ENCODE measurements around the gene IFT88. TPM values are rescaled to one million over a fixed set of nuclear protein-coding genes. Genes with fewer than 3 reads are reported as not detected.
A peak's percentile ranks its signal among the peaks of the same experiment; 100 is the strongest.

Gene IFT88
- total RNA-seq, 2 donors from 2014 or later: 1.6 to 4.1 TPM

DNA sequence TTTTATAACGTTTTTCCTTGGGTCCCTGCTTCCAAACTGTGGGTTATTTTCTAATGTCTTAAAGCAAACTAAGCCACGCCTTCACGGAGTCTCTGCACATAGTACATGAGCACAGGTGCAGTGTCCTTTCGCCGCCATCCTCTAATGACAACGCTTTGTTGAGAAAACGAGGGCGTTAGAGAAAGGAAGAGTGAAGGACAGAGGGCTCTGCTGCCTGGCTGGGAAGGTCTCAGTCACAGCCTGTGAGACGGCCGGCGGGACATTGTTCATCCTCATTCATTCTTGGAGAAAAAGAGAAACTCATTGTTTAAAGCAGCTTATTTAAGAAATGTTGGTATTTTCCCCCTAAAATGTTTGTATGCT is 146.0 kb downstream of the IFT88 start:
- no peak overlapping the region for H3K27ac Mint-ChIP-seq
- no peaks in the 10 kb centered on the region for H3K9me3 Mint-ChIP-seq
- no peaks in the 10 kb centered on the region for H3K36me3 Mint-ChIP-seq
- DNase-seq (ENCODE audit: low spot score in 2 of 2) (no peak), ATAC-seq (no peak)

DNA sequence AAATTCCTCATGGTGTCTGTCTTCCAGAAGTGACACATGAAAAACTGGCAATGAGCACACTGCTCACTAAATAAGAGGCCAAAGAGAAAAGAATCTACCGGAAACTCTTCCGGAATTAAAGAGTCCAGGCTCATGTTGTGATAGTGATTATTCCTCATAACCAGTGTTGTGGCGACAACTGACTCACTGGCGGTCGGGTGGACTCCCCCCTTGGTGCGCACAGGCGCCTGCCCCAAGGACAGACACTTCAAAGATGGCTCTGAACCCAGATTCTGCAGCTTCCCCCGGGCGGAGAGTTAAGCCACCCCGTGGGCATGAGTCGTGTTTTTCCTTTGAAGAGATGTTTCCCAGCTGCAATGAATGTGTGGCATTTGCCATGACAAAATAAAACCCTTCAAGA is 146.8 kb downstream of the IFT88 start:
- DNase-seq (ENCODE audit: low spot score in 2 of 2): no peak
- no peak overlapping the region for H3K27ac Mint-ChIP-seq
- H3K36me3 Mint-ChIP-seq: no peaks in the 10 kb centered on the region
- peak in 1 of 2 donors; percentile 28 for ATAC-seq
- H3K9me3 Mint-ChIP-seq: no peaks in the 10 kb centered on the region

DNA sequence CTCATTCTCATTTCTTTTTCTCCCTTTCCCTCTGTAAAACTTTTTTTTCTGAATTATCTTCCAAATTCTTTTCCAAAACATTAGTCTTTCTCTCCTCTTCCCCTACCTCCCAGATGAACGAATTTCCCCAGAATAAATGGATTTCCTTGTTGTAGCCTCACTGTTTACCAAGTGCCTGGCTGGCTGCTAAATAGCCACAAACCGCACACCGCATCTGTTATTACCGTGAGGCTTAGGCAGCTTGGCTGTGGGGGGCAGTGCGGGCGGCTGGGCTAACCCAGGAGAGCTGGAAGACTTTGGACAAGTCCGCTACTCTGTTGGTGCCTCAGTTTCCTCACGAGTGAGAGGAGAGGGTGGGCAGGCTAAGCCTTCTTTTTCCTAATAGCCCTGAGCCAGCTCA is 147.2 kb downstream of the IFT88 start:
- Mint-ChIP-seq H3K27ac (no peak overlapping the region), H3K36me3 (no peaks in the 10 kb centered on the region)

DNA sequence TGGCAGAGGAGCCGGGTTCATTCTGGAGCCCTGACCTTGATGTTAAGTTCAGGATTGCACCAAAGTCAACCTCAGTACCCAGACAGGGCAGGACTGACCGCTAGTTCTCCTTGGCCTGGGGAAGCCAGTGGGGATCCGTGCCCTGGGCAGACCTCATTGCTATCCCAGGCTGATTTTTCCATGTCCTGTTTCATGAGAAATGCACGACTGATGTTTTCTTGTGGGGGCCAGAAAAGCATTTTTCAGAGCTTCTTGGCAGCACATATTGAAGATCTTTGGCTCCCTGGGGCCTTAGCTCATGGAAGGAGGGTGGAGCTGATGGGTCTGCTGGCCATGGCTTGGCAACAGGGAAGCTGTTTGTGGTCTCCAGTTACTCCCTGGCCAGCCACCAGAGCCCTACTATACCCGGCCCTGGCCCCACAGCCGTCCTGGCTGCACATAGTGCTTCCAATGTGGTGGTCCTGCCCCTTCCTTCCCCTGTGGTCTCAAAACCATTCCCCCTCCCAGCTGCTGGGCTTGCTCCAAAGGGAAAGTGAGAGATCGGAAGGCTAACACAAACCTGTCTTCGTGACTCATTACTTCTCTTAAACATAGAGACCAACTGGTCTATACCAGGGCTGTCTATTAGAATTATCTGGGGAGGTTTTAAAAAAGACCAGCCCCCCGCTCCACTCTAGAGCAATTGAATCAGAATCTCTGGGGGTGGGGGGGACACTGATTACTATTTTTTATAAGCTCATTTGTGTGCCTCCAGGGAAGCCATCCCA is 147.8 kb downstream of the IFT88 start:
- DNase-seq (ENCODE audit: low spot score in 2 of 2) (no peak), ATAC-seq (no peak)
- no peaks in the 10 kb centered on the region for H3K9me3 Mint-ChIP-seq
- H3K36me3 Mint-ChIP-seq: no peaks in the 10 kb centered on the region
- no peak overlapping the region for H3K27ac Mint-ChIP-seq

More for the DNA sequence above, 147.2 kb downstream of the IFT88 start:
- ATAC-seq (no peak), DNase-seq (ENCODE audit: low spot score in 2 of 2) (no peak)
- no peaks in the 10 kb centered on the region for H3K9me3 Mint-ChIP-seq

DNA sequence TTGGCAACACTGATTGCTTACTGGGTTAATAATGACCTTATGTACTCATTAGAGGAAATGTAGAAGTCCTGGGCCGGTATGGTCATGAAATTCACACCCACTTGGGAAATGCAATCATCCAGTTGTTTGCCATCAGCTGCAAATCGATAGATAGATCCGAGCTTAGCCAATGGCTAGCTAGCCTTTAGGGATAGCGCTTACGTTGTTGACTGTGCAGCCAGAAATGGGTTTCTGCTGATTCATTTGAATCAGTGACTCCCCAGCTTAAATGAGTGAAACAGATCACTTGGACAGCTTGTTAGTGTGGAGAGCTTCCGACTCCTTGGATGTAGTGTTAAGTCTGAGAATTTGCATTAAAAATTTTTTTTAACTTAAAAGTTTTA is 148.4 kb downstream of the IFT88 start:
- no peaks in the 10 kb centered on the region for H3K9me3 Mint-ChIP-seq
- no peak overlapping the region for H3K27ac Mint-ChIP-seq
- ATAC-seq (no peak), DNase-seq (ENCODE audit: low spot score in 2 of 2) (no peak)
- no peaks in the 10 kb centered on the region for H3K36me3 Mint-ChIP-seq

DNA sequence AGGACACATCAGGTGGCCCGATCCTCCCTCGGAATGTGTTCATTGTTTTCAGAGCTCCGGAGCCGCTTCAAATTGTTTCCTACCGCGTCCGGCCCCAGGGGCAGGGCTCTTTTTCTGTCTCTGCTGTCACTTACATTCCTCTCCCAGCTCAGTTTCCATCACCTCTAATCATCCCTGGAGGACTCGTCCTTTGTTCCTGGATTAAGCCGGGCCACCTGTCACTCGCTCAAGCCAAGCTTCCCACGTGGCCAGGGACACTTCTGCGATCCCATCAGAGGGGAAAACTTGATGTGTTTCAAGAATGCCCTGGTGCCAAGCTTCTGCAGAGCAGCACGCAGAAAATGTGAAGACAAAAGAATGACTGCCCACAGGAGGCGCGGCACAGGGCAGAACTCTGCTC is 150.0 kb downstream of the IFT88 start:
- DNase-seq (ENCODE audit: low spot score in 2 of 2) (no peak), ATAC-seq (no peak)
- Mint-ChIP-seq H3K27ac (no peak overlapping the region), H3K9me3 (no peaks in the 10 kb centered on the region), H3K36me3 (no peaks in the 10 kb centered on the region)

DNA sequence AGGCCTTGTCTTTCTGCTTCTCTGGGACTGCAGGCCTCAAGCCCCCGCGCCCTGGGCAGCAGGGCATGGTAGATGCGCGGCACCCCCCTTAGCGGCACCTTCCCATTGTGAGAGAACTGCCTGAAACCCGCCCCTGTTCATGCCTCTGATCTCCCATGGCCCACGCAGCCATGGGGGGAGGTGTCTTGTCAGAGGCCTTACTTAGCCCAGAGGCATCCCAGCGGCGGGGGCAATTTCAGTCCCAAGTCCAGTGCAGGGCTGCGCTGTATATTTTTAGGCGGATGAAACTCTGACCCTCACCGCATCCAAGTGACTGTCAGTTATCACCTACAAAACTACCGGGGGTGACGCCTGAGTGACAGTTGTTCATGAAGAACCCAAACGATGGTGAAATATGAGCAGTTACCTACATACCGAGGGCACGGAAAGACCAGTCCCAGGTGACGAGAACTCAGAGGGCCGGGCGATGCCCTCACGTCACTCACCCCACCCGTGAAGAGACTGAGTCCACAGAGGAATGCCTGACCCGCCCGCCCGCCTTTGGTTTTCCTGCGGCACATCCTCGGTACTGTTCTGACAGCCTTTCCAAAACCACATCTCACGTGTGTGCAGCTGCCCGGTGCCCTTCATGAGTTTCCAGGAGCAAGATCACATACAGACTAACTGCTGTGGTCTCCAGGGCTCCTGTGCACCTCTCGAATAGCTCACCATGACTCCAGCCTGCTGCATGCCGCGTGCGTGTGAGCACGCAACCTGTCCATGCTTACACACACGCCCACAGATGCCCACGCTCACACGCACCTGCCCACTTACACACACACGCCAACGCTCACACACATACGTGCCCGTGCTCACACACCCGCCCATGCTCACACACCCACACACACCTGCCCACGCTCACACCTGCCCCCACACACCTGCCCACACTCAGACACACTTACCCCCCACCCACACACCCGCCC is 150.9 kb downstream of the IFT88 start:
- no peak for ATAC-seq
- H3K27ac Mint-ChIP-seq: no peak overlapping the region
- no peaks in the 10 kb centered on the region for H3K9me3 Mint-ChIP-seq
- no peak for DNase-seq (ENCODE audit: low spot score in 2 of 2)
- no peaks in the 10 kb centered on the region for H3K36me3 Mint-ChIP-seq

DNA sequence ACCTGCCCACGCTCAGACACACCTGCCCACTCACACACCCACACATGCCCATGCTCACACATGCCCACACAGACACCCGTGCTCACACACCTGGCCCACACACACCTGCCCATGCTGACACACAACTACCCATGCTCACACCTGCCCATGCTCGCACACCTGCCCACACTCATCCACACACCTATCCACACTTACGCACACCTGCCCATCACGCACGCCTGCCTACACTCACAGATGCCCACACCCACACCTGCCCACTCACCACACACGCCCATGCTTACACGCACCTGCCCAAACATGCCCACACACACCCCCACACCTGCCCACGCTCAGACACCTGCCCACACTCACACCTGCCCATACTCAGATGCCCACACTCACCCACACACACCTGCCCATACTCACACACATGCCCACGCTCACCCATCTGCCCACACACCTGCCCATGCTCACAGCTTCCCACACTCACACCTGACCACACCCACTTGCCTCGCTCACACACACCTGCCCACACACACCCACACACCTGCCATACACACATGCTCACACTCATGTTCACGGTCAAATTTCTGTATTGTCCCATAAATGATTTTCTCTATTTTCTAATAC is 152.1 kb downstream of the IFT88 start:
- DNase-seq (ENCODE audit: low spot score in 2 of 2) (no peak), ATAC-seq (no peak)
- Mint-ChIP-seq H3K36me3 (no peaks in the 10 kb centered on the region), H3K27ac (no peak overlapping the region), H3K9me3 (no peaks in the 10 kb centered on the region)

DNA sequence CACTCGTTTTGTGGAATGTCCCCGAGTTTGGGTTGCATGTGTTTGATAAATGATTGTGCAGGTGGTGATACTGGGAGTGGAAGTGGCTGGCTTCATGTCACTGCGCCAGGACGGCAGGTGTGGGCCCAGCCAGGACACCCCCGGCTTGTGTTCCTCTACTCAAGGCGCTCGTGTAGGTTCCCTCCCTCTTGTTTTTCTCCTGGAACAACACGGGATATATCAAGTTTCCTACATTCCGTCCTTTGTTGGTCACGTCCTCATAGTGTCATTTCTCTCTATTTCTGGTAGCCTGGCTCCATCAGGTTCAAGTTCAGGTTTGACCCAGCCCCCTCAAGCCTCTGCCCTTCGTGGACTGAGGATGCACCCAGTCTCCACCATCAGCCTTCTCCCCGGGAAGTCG is 152.8 kb downstream of the IFT88 start:
- ATAC-seq (no peak), DNase-seq (ENCODE audit: low spot score in 2 of 2) (no peak)
- Mint-ChIP-seq H3K27ac (no peak overlapping the region), H3K36me3 (no peaks in the 10 kb centered on the region), H3K9me3 (no peaks in the 10 kb centered on the region)

DNA sequence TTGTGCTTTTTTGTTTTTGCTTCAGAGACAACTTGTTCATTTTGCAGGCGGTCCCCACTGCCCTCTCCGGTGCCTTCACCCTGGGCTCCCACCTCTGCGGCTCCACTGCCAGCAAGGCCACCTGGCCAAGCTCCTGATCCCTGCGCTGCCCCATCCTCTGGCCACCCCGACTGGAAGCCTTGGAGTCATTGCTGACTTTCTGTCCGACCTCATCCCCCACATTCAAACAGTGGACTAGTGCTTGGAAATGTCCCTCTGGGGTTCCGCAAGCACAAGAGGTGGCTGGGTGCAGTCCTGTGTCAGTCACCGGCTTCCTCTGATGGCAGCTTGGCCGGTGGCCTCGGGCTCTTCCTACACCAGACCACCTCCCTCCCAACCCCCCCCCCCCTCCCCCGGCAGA is 153.5 kb downstream of the IFT88 start:
- ATAC-seq: no peak
- no peak for DNase-seq (ENCODE audit: low spot score in 2 of 2)
- Mint-ChIP-seq H3K27ac (no peak overlapping the region), H3K36me3 (no peaks in the 10 kb centered on the region), H3K9me3 (no peaks in the 10 kb centered on the region)

DNA sequence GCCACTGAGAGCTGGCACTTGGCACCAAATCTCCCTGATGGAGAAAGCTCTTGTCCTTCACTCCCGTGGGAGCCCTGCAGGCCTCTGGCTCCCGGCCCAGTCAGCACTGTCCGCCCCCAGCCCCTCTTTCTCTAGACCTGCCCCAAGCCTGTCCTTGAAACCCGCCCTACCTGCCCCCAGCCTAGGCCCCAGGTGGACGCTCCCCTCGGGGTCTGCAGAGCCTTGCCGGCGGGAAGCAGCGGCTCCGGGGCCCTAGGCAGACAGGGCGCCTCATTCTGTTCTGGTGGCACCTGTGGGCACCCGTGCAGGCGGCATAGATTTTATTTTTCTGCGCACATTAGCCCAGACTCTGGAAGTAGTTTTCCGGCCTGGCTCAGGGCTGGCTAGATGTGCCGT is 154.1 kb downstream of the IFT88 start:
- no peaks in the 10 kb centered on the region for H3K9me3 Mint-ChIP-seq
- DNase-seq (ENCODE audit: low spot score in 2 of 2) (no peak), ATAC-seq (no peak)
- H3K36me3 Mint-ChIP-seq: no peaks in the 10 kb centered on the region
- no peak overlapping the region for H3K27ac Mint-ChIP-seq

DNA sequence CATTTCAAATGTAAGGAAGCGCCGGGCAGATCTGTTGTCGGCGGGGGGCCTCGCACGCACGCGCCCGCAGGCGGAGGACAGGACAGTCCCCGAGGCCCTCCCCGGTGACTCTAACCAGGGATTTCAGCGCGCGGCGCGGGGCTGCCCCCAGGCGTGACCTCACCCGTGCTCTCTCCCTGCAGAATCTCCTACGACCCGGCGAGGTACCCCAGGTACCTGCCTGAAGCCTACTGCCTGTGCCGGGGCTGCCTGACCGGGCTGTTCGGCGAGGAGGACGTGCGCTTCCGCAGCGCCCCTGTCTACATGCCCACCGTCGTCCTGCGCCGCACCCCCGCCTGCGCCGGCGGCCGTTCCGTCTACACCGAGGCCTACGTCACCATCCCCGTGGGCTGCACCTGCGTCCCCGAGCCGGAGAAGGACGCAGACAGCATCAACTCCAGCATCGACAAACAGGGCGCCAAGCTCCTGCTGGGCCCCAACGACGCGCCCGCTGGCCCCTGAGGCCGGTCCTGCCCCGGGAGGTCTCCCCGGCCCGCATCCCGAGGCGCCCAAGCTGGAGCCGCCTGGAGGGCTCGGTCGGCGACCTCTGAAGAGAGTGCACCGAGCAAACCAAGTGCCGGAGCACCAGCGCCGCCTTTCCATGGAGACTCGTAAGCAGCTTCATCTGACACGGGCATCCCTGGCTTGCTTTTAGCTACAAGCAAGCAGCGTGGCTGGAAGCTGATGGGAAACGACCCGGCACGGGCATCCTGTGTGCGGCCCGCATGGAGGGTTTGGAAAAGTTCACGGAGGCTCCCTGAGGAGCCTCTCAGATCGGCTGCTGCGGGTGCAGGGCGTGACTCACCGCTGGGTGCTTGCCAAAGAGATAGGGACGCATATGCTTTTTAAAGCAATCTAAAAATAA is 154.7 kb downstream of the IFT88 start:
- Mint-ChIP-seq H3K27ac (no peak overlapping the region), H3K36me3 (no peaks in the 10 kb centered on the region), H3K9me3 (no peaks in the 10 kb centered on the region)
- DNase-seq (ENCODE audit: low spot score in 2 of 2): no peak
- peak; percentile 43 to 59 for ATAC-seq

DNA sequence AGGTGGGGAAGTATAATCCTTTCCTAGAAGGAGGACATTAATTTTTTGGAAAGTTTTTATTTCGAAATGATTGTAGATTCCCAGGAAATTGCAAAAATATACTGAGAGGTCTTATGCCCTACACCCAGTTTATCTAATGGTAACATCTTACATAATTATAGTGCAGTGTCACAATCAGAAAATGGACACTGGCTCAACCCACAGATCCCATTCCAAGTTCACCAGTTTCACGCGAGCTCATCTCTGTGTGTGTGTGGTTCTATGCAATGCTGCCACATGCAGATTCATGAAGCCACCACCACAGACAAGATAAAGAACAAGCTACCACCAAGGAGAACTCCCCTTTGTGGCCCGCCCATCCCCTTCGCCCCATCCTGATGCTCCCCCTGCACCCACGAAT is 160.9 kb downstream of the IFT88 start:
- ATAC-seq (no peak), DNase-seq (ENCODE audit: low spot score in 2 of 2) (no peak)
- Mint-ChIP-seq H3K9me3 (no peaks in the 10 kb centered on the region), H3K36me3 (peaks cover 7 to 11% of the 10 kb centered on the region in 2 donors), H3K27ac (no peak overlapping the region)

DNA sequence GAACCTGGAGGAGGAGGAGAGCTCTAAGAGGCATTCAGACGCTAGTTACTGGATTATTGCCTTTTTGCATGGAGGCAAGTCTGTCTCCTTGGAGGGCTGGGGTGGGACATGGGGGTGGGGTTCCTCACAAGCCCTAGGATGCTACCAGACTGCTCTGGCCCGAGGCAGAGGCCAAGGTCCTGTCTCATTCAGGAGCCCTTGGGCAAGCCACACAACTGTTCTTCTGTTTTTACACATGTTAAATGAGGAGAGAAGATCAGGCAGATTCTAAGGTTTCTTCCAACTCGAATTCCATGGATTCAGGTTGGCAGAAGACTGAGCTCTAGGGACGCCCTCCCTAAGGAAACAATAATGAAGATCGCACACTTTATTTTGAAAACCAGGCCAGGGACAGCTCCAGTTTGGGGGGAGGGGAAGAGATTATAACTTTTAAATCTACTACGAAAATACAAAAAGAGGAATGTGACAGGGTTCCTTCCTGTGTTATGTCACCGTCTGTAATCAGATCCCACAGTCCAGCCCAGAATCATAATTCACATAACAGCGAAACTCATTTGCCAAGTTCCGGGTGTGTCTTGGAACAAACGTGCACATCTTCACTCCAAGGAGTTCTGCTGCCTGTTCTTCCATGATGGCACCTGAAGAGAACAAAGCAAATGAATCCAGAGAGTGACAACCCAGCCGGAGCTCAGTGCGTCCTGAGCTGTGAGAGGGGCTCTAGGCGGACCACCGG is 161.8 kb downstream of the IFT88 start:
- no peaks in the 10 kb centered on the region for H3K9me3 Mint-ChIP-seq
- no peak for ATAC-seq
- H3K36me3 Mint-ChIP-seq: peaks cover 7 to 11% of the 10 kb centered on the region in 2 donors
- no peak overlapping the region for H3K27ac Mint-ChIP-seq
- no peak for DNase-seq (ENCODE audit: low spot score in 2 of 2)

DNA sequence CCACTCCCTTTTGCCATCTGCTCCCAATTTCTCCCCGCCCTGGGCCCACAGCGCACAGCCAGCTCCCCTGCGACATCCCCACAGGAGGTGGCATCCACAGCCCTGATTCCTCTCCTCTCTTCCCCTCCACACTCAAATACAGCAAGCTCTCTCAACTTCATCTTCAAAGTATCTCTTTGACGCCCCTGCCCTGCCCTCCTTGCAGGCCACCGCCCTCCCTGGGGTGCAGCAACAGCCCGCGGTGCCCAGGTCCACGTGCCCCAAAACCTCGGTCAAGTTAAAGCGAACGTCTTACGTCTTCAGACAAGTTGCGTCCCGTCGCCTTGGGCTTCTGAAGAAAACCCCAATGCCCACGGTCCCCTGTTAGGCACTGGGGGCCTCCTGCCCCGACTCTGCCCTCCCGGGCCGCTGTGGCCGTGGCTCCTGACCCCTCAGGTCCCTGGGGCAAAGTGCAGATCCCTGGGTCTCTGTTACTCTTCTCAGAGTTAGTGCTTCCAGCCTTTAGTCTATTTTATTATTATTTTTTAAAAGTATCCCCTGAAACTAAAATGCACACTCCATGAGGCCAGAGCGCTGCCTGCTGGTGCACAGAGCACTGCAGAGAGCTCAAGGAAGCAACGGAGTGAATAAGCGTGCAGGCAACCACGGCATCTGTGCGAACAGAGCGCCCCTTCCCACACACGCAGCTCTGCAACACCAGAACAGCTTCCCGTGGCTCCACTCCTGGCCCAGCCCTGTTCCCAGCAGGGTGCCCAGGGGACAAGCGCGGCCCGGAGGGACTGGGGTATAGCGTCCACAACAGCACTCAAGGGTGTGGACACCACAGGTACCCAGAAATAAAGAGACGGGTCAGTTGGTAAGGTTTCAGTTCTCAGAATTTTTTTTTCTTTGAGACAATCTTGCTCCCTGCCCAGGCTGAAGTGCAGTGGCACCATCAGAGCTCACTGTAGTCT is 163.0 kb downstream of the IFT88 start:
- no peak for DNase-seq (ENCODE audit: low spot score in 2 of 2)
- no peak for ATAC-seq
- peaks cover 9 to 11% of the 10 kb centered on the region in 2 donors for H3K36me3 Mint-ChIP-seq
- H3K27ac Mint-ChIP-seq: no peak overlapping the region
- H3K9me3 Mint-ChIP-seq: no peaks in the 10 kb centered on the region

All from activated naive CD4-positive, alpha-beta T cell treated with anti-CD3 and anti-CD28 coated beads, Interleukin-2, amount 50 U/mL, for 72 hours (primary cell).